Suppressor macrophage treated with lipopolysaccharide for 4 hours (primary cell): ENCODE measurements around the gene P3H3.

Source experiments
- DNase-seq: peaks from one replicate; pipeline ENCODE4 v3.0.0-alpha.2; 2020

The P3H3 gene

GRCh38 chr12:6826734-6827436 is 1.3 kb upstream of the P3H3 start:
- no peak for DNase-seq

GRCh38 chr12:6827437-6827911 is 733 bp upstream of the P3H3 start:
- peak; percentile 55 for DNase-seq

GRCh38 chr12:6828781-6829535 is 751 bp downstream of the P3H3 start:
- peak; percentile 18 for DNase-seq

- no peak for DNase-seq
Observed at GRCh38 chr12:6829536-6830220, 1.5 kb downstream of the P3H3 start.

GRCh38 chr12:6830286-6830890 is 2.2 kb downstream of the P3H3 start:
- no peak for DNase-seq

- DNase-seq: no peak
Observed at GRCh38 chr12:6830999-6831398, 2.8 kb downstream of the P3H3 start.

- no peak for DNase-seq
Observed at GRCh38 chr12:6831450-6831995, 3.3 kb downstream of the P3H3 start.

GRCh38 chr12:6832125-6832524 is 3.9 kb downstream of the P3H3 start:
- no peak for DNase-seq

- no peak for DNase-seq
Observed at GRCh38 chr12:6833189-6833890, 5.1 kb downstream of the P3H3 start.

GRCh38 chr12:6834254-6834653 is 6.0 kb downstream of the P3H3 start:
- no peak for DNase-seq

GRCh38 chr12:6834873-6835272 is 6.7 kb downstream of the P3H3 start:
- no peak for DNase-seq

- DNase-seq: no peak
Observed at GRCh38 chr12:6836851-6837250, 8.6 kb downstream of the P3H3 start.

GRCh38 chr12:6837370-6838060 is 9.3 kb downstream of the P3H3 start:
- no peak for DNase-seq

- DNase-seq: no peak
Observed at GRCh38 chr12:6838854-6839253, 10.6 kb downstream of the P3H3 start.

- no peak for DNase-seq
Observed at GRCh38 chr12:6839482-6840201, 11.4 kb downstream of the P3H3 start.

- DNase-seq: no peak
Observed at GRCh38 chr12:6840330-6840729, 12.1 kb downstream of the P3H3 start.

- no peak for DNase-seq
Observed at GRCh38 chr12:6840761-6841515, 12.7 kb downstream of the P3H3 start, which contains the start of gene GNB3. TSS of gene GNB3 (plus strand) at chr12:6840925. CDS start at chr12:6841288, 363 bp downstream.

GRCh38 chr12:6842075-6842474 is 13.9 kb downstream of the P3H3 start:
- DNase-seq: no peak

- no peak for DNase-seq
Observed at GRCh38 chr12:6843118-6843902, 15.1 kb downstream of the P3H3 start.
